ENCODE results near the gene PRICKLE3.
"Not testable (repeated sequence)": the region's sequence is repeated elsewhere in the genome, so short reads cannot be mapped to it uniquely, and the experiment has no call there.

PRICKLE3 gene

GRCh38 chrX:49175435-49176274, 10.5 kb downstream of the PRICKLE3 start:
- H3K27me3 ChIP-seq (ENCODE audit: low read length), result no peaks in the 10 kb centered on the region
- H3K27ac ChIP-seq (ENCODE audit: low read depth, low read length), result no peak overlapping the region
- no peaks in the 10 kb centered on the region for H3K9me2 ChIP-seq (replicated peaks; ENCODE audit: insufficient read depth, low read length)
- H3K4me3 ChIP-seq (ENCODE audit: insufficient read depth, low read length, poor library complexity, severe bottlenecking), result no peak overlapping the region
- peaks cover 9% of the 10 kb centered on the region; the same call in 1 of the 2 replicates for H3K79me2 ChIP-seq (ENCODE audit: insufficient read depth, low read length)
- no peaks in the 10 kb centered on the region for H3K9me3 ChIP-seq (ENCODE audit: insufficient read depth, low read length)
- no peak overlapping the region for H3K4me2 ChIP-seq (ENCODE audit: low read depth, low read length, poor library complexity, severe bottlenecking)
- H3K9ac ChIP-seq (ENCODE audit: low read length), result no peak overlapping the region
- H2AFZ ChIP-seq (ENCODE audit: low read depth, low read length, severe bottlenecking), result no peak overlapping the region
- H3F3A ChIP-seq (ENCODE audit: insufficient read depth), result 0 out of 2 replicates have a peak, but pooled peaks cover 3% of the 10 kb centered on the region
- TF ChIP-seq EZH2phosphoT487 (conservative IDR thresholded peaks at IDR 0.05; ENCODE audit: low read length) (no peak), CTCF (IDR thresholded peaks at IDR 0.05; ENCODE audit: insufficient read depth, low read length, poor library complexity, severe bottlenecking) (no peak)
- H4K20me1 ChIP-seq (ENCODE audit: low read depth, low read length), result 0 out of 2 replicates have a peak, but pooled peaks cover 3% of the 10 kb centered on the region
- no peaks in the 10 kb centered on the region for H3K36me3 ChIP-seq (ENCODE audit: low read length)

- Histone ChIP-seq H3K27ac (ENCODE audit: low read depth, low read length) (no peak overlapping the region), H3K9me3 (ENCODE audit: insufficient read depth, low read length) (no peaks in the 10 kb centered on the region), H3K79me2 (ENCODE audit: insufficient read depth, low read length) (peaks cover 9% of the 10 kb centered on the region; the same call in 1 of the 2 replicates), H3K9me2 (replicated peaks; ENCODE audit: insufficient read depth, low read length) (no peaks in the 10 kb centered on the region), H3K9ac (ENCODE audit: low read length) (no peak overlapping the region), H3K4me3 (ENCODE audit: insufficient read depth, low read length, poor library complexity, severe bottlenecking) (no peak overlapping the region), H3K27me3 (ENCODE audit: low read length) (no peaks in the 10 kb centered on the region), H3K36me3 (ENCODE audit: low read length) (no peaks in the 10 kb centered on the region), H3F3A (ENCODE audit: insufficient read depth) (0 out of 2 replicates have a peak, but pooled peaks cover 3% of the 10 kb centered on the region), H4K20me1 (ENCODE audit: low read depth, low read length) (0 out of 2 replicates have a peak, but pooled peaks cover 3% of the 10 kb centered on the region), H2AFZ (ENCODE audit: low read depth, low read length, severe bottlenecking) (no peak overlapping the region), H3K4me2 (ENCODE audit: low read depth, low read length, poor library complexity, severe bottlenecking) (no peak overlapping the region)
- TF ChIP-seq EZH2phosphoT487 (conservative IDR thresholded peaks at IDR 0.05; ENCODE audit: low read length) (no peak), CTCF (IDR thresholded peaks at IDR 0.05; ENCODE audit: insufficient read depth, low read length, poor library complexity, severe bottlenecking) (no peak)
These were observed 11.4 kb downstream of the PRICKLE3 start for GRCh38 chrX:49174723-49175122.

- not testable (repeated sequence) for H3K4me3 ChIP-seq (ENCODE audit: insufficient read depth, low read length, poor library complexity, severe bottlenecking); H3K9me2 ChIP-seq (replicated peaks; ENCODE audit: insufficient read depth, low read length); H2AFZ ChIP-seq (ENCODE audit: low read depth, low read length, severe bottlenecking); H3K79me2 ChIP-seq (ENCODE audit: insufficient read depth, low read length); H3K36me3 ChIP-seq (ENCODE audit: low read length); H3K27ac ChIP-seq (ENCODE audit: low read depth, low read length); H4K20me1 ChIP-seq (ENCODE audit: low read depth, low read length); H3K9me3 ChIP-seq (ENCODE audit: insufficient read depth, low read length); H3K27me3 ChIP-seq (ENCODE audit: low read length); H3F3A ChIP-seq (ENCODE audit: insufficient read depth); H3K9ac ChIP-seq (ENCODE audit: low read length)
- H3K4me2 ChIP-seq (ENCODE audit: low read depth, low read length, poor library complexity, severe bottlenecking), result peak overlapping the region; percentile 82
These were observed 12.6 kb downstream of the PRICKLE3 start for GRCh38 chrX:49173544-49173943.

GRCh38 chrX:49172280-49172780, 13.8 kb downstream of the PRICKLE3 start:
- Histone ChIP-seq H3K36me3 (ENCODE audit: low read length) (no peaks in the 10 kb centered on the region), H3F3A (ENCODE audit: insufficient read depth) (peaks cover 13% of the 10 kb centered on the region), H3K27ac (ENCODE audit: low read depth, low read length) (peak overlapping the region; percentile 84), H3K4me3 (ENCODE audit: insufficient read depth, low read length, poor library complexity, severe bottlenecking) (peak overlapping the region; percentile 85), H4K20me1 (ENCODE audit: low read depth, low read length) (0 out of 2 replicates have a peak, but pooled peaks cover 3% of the 10 kb centered on the region), H3K4me2 (ENCODE audit: low read depth, low read length, poor library complexity, severe bottlenecking) (peak overlapping the region; percentile 82), H3K9ac (ENCODE audit: low read length) (peak overlapping the region; percentile 93), H3K9me2 (replicated peaks; ENCODE audit: insufficient read depth, low read length) (no peaks in the 10 kb centered on the region), H2AFZ (ENCODE audit: low read depth, low read length, severe bottlenecking) (no peak overlapping the region), H3K27me3 (ENCODE audit: low read length) (no peaks in the 10 kb centered on the region), H3K9me3 (ENCODE audit: insufficient read depth, low read length) (no peaks in the 10 kb centered on the region), H3K79me2 (ENCODE audit: insufficient read depth, low read length) (peaks cover 9% of the 10 kb centered on the region; the same call in 1 of the 2 replicates)
- TF ChIP-seq CTCF (IDR thresholded peaks at IDR 0.05; ENCODE audit: insufficient read depth, low read length, poor library complexity, severe bottlenecking), result no peak
- TF ChIP-seq EZH2phosphoT487 (conservative IDR thresholded peaks at IDR 0.05; ENCODE audit: low read length), result no peak
